HepG2 (cell line): Measurements from ENCODE around the gene ZNF273. TPM values are rescaled to one million over a fixed set of nuclear protein-coding genes. Genes with fewer than 3 reads are reported as not detected.

ENCODE experiments used
- FOXK2 ChIP-seq: fragments of 450-650 bp; IDR thresholded peaks from 2 replicates; pipeline ENCODE4 v1.6.1; 2016
- HOXA3 ChIP-seq: sonication (generic); formaldehyde crosslinking; IDR thresholded peaks from 2 replicates; pipeline ENCODE4 v1.5.0; 2020; ENCODE audit warnings: missing genetic modification reagents
- JDP2 ChIP-seq: sonication (generic); formaldehyde crosslinking; IDR thresholded peaks from 2 replicates; pipeline ENCODE4 v1.8.1; 2022; ENCODE audit warnings: missing genetic modification reagents, borderline replicate concordance
- MEIS2 ChIP-seq: sonication (generic); formaldehyde crosslinking; IDR thresholded peaks from 2 replicates; pipeline ENCODE4 v1.9.0; 2021; ENCODE audit warnings: mild to moderate bottlenecking, missing genetic modification reagents
- NFE2L1 ChIP-seq: sonication (generic); formaldehyde crosslinking; IDR thresholded peaks from 2 replicates; pipeline ENCODE4 v1.4.0; 2020; ENCODE audit warnings: missing genetic modification reagents, mild to moderate bottlenecking, borderline replicate concordance
- NR2F6 ChIP-seq, 2 experiments: IDR thresholded peaks; 2 replicates each; pipeline ENCODE4 v1.6.1; 2016; ENCODE audit warnings: antibody characterized with exemption in 1 of 2, mild to moderate bottlenecking in 1 of 2
- RAD21 ChIP-seq: fragments of 450-650 bp; formaldehyde crosslinking; IDR thresholded peaks from 2 replicates; pipeline ENCODE4 v1.5.0; 2020; ENCODE audit warnings: mild to moderate bottlenecking
- SMAD9 ChIP-seq: sonication (generic); formaldehyde crosslinking; IDR thresholded peaks from 2 replicates; pipeline ENCODE4 v1.5.1; 2020; ENCODE audit warnings: mild to moderate bottlenecking, missing genetic modification reagents
- SMARCE1 ChIP-seq: fragments of 450-650 bp; IDR thresholded peaks from 2 replicates; pipeline ENCODE4 v1.6.1; 2017; ENCODE audit warnings: borderline replicate concordance
- STAG1 ChIP-seq: sonication (generic); formaldehyde crosslinking; IDR thresholded peaks from 2 replicates; pipeline ENCODE4 v1.4.0; 2020; ENCODE audit warnings: missing genetic modification reagents
- ZFY ChIP-seq: sonication (generic); formaldehyde crosslinking; IDR thresholded peaks from 2 replicates; pipeline ENCODE4 v1.4.0; 2020; ENCODE audit warnings: missing genetic modification reagents
- ZNF263 ChIP-seq: sonication (generic); formaldehyde crosslinking; IDR thresholded peaks from 2 replicates; pipeline ENCODE4 v1.4.0; 2020; ENCODE audit warnings: missing genetic modification reagents
- ZNF30 ChIP-seq: sonication (generic); formaldehyde crosslinking; IDR thresholded peaks from 2 replicates; pipeline ENCODE4 v1.5.0; 2020; ENCODE audit warnings: mild to moderate bottlenecking, missing genetic modification reagents
- ZNF441 ChIP-seq: sonication (generic); formaldehyde crosslinking; IDR thresholded peaks from 2 replicates; pipeline ENCODE4 v1.7.0; 2021; ENCODE audit warnings: missing genetic modification reagents, borderline replicate concordance
- ZNF496 ChIP-seq: sonication (generic); formaldehyde crosslinking; IDR thresholded peaks from 2 replicates; pipeline ENCODE4 v1.8.1; 2023; ENCODE audit warnings: mild to moderate bottlenecking, moderate library complexity, missing genetic modification reagents; ENCODE audit not compliant: insufficient replicate concordance
- ZNF773 ChIP-seq: sonication (generic); formaldehyde crosslinking; IDR thresholded peaks from 2 replicates; pipeline ENCODE4 v1.4.0; 2020; ENCODE audit warnings: missing genetic modification reagents, borderline replicate concordance
- polyA plus RNA-seq, 8 experiments: library from polyadenylated mRNA; depleted of rRNA in 3 of 8; stranded (reverse) in 7 of 8; unstranded in 1 of 8; fragments of >200 nt; fragmentation: Illumina TruSeq in 4 of 8; extraction: Trizol in 4 of 8; gene quantifications; 2 replicates each; pipeline versions ENCODE4 v1.2.1 to v1.2.3, GENCODE V29; 2011 to 2016; ENCODE audit warnings: low read depth in 4 of 8, missing spikeins in 1 of 8, mixed read lengths in 1 of 8; ENCODE audit not compliant: insufficient read depth in 1 of 8
- total RNA-seq, 5 experiments: library from RNA; depleted of rRNA; stranded (reverse); fragments of >200 nt; fragmentation: Illumina TruSeq; extraction: Trizol; gene quantifications; 2 replicates each; pipeline ENCODE4 v1.2.3, GENCODE V29; 2016; ENCODE audit warnings: low read depth in 1 of 5
- TF ChIP-seq, protein P1 (sequence below): sonication (generic); formaldehyde crosslinking; IDR thresholded peaks from 2 replicates; pipeline ENCODE4 v1.9.0; 2021; ENCODE audit warnings: missing genetic modification reagents, mild to moderate bottlenecking, borderline replicate concordance
- TF ChIP-seq, protein P2 (sequence below), 2 experiments: sonication (generic) in 1 of 2; formaldehyde crosslinking in 1 of 2; IDR thresholded peaks; 2 replicates each; pipeline versions ENCODE4 v1.4.0 to v1.6.1; 2016 to 2020; ENCODE audit warnings: borderline replicate concordance in 1 of 2, low read depth in 1 of 2, mild to moderate bottlenecking in 1 of 2, missing genetic modification reagents in 1 of 2
- TF ChIP-seq, protein P3 (sequence below): sonication (generic); formaldehyde crosslinking; IDR thresholded peaks from 2 replicates; pipeline ENCODE4 v1.4.0; 2020; ENCODE audit warnings: missing genetic modification reagents, borderline replicate concordance
- TF ChIP-seq, protein P4 (sequence below): sonication (generic); formaldehyde crosslinking; IDR thresholded peaks from 2 replicates; pipeline ENCODE4 v1.4.0; 2020; ENCODE audit warnings: mild to moderate bottlenecking, missing genetic modification reagents

ZNF273 gene
- total and polyA plus RNA-seq, 2 of the 13 experiments (the other 11 are each of a cell fraction or from before 2014, with no cell fraction given): 1.7 to 5.8 TPM

DNA sequence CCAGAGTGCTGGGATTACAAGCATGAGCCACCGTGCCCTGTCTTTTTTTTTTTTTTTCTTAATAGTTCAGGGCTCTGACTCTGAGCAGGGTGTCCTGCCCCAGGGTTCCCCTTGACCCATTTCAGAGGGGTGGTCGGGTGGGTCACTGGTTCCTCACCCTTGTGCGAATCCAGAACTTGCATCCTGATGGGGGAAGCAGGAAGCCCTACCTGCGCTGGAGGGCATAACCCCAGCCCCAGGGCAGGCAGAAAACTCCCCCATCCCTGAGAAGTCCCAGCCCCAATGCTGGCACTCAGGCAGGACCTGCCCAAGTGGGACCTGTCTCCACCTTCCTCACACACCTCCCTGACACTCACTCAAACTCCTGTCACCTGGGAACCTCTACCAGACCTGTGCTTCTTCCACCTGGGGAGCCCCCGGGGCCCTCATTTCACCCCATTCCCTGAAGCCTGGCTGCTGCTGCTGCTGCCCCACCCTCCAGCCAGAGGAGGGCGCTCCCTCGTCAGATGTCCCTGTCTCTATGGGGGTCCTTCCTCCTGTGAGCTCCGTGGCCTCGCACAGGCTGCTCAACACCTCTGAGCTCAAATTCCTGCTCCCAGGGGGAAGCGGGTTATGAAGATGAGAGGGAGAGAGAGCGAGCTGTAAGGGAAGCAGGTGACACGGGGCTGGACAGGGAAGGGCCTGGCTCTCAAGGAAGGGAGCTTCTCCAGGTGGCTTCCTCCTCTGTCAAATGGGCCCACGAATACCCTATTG is 15.1 kb upstream of the ZNF273 start (continued):
- TF ChIP-seq ZNF263 (CRISPR knock-in tag): peak; percentile 66
- no peak for TF ChIP-seq ZNF496 (CRISPR knock-in tag)
- TF ChIP-seq ZFY (CRISPR knock-in tag): 0 out of 2 replicates have a peak, but pooled peaks have one; percentile 24
- TF ChIP-seq STAG1: peak; percentile 83
- TF ChIP-seq, protein P1, sequence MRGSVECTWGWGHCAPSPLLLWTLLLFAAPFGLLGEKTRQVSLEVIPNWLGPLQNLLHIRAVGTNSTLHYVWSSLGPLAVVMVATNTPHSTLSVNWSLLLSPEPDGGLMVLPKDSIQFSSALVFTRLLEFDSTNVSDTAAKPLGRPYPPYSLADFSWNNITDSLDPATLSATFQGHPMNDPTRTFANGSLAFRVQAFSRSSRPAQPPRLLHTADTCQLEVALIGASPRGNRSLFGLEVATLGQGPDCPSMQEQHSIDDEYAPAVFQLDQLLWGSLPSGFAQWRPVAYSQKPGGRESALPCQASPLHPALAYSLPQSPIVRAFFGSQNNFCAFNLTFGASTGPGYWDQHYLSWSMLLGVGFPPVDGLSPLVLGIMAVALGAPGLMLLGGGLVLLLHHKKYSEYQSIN (CRISPR knock-in tag): no peak
- no peak for TF ChIP-seq ZNF441
- TF ChIP-seq SMAD9: no peak
- TF ChIP-seq HOXA3 (CRISPR knock-in tag): 0 out of 2 replicates have a peak, but pooled peaks have one; percentile 13
- TF ChIP-seq RAD21 (CRISPR knock-in tag): peak; percentile 56
- no peak for TF ChIP-seq ZNF30 (CRISPR knock-in tag)
- TF ChIP-seq, protein P2, sequence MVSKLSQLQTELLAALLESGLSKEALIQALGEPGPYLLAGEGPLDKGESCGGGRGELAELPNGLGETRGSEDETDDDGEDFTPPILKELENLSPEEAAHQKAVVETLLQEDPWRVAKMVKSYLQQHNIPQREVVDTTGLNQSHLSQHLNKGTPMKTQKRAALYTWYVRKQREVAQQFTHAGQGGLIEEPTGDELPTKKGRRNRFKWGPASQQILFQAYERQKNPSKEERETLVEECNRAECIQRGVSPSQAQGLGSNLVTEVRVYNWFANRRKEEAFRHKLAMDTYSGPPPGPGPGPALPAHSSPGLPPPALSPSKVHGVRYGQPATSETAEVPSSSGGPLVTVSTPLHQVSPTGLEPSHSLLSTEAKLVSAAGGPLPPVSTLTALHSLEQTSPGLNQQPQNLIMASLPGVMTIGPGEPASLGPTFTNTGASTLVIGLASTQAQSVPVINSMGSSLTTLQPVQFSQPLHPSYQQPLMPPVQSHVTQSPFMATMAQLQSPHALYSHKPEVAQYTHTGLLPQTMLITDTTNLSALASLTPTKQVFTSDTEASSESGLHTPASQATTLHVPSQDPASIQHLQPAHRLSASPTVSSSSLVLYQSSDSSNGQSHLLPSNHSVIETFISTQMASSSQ (IDR thresholded peaks at IDR 0.05; ENCODE audit: low read depth): no peak
- TF ChIP-seq, protein P2 (CRISPR knock-in tag; IDR thresholded peaks at IDR 0.05; ENCODE audit: borderline replicate concordance): no peak
- no peak for TF ChIP-seq SMARCE1
- TF ChIP-seq, protein P3, sequence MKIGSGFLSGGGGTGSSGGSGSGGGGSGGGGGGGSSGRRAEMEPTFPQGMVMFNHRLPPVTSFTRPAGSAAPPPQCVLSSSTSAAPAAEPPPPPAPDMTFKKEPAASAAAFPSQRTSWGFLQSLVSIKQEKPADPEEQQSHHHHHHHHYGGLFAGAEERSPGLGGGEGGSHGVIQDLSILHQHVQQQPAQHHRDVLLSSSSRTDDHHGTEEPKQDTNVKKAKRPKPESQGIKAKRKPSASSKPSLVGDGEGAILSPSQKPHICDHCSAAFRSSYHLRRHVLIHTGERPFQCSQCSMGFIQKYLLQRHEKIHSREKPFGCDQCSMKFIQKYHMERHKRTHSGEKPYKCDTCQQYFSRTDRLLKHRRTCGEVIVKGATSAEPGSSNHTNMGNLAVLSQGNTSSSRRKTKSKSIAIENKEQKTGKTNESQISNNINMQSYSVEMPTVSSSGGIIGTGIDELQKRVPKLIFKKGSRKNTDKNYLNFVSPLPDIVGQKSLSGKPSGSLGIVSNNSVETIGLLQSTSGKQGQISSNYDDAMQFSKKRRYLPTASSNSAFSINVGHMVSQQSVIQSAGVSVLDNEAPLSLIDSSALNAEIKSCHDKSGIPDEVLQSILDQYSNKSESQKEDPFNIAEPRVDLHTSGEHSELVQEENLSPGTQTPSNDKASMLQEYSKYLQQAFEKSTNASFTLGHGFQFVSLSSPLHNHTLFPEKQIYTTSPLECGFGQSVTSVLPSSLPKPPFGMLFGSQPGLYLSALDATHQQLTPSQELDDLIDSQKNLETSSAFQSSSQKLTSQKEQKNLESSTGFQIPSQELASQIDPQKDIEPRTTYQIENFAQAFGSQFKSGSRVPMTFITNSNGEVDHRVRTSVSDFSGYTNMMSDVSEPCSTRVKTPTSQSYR (CRISPR knock-in tag): no peak
- TF ChIP-seq NFE2L1: no peak
- no peak for TF ChIP-seq NR2F6 (IDR thresholded peaks at IDR 0.05)
- peak; percentile 43; the same call in 1 of the 2 replicates for TF ChIP-seq NR2F6 (CRISPR knock-in tag; IDR thresholded peaks at IDR 0.05)
- no peak for TF ChIP-seq ZNF773 (CRISPR knock-in tag)
- TF ChIP-seq, protein P4, sequence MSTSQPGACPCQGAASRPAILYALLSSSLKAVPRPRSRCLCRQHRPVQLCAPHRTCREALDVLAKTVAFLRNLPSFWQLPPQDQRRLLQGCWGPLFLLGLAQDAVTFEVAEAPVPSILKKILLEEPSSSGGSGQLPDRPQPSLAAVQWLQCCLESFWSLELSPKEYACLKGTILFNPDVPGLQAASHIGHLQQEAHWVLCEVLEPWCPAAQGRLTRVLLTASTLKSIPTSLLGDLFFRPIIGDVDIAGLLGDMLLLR (CRISPR knock-in tag): no peak
- TF ChIP-seq JDP2: no peak
- no peak for TF ChIP-seq MEIS2 (CRISPR knock-in tag)
- TF ChIP-seq FOXK2: no peak
